Activated CD8-positive, alpha-beta memory T cell treated with anti-CD3 and anti-CD28 coated beads, Interleukin-2, amount 50 U/mL, for 1 hour (primary cell): Measurements from ENCODE around the gene TSSK3.
A peak's percentile ranks its signal among the peaks of the same experiment; 100 is the strongest.

Source experiments
- DNase-seq: peaks from one replicate; pipeline ENCODE4 v3.0.0-alpha.2; 2020; ENCODE audit errors: extremely low read depth

Gene TSSK3

DNA sequence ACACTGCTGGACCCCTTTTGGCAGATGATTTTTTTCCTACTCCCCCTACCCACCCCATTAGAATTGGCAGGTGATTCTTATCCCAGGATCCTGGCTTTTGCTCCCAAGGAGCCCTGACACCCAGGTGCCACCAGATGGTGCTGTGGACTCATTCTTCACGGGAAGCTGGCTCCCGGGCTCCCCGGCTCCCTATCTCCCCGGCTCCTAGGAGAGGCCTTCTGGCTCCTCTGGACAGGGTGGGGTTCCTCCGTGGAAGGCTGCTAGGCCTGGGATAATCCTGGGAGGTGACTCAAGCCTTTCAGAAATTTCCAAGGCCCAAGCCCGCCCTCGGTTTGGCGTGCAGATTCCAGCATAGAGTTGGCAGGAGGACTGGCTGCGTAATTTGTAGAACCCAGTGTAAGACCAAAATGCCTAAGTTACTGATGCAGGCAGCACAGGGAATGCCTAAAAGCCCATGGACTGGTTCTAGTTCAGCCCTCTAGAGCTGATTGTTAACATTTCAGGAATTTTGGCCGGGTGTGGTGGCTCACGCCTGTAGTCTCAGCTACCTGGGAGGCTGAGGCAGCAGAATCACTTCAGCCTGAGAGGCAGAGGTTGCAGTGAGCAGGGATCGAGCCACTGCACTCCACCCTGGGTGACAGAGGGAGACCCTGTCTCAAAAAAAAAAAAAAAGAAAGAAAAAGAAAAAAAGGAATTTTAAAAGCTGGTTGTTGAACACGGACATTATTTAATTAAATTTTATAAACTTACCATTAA lies 38.7 kb downstream of the TSSK3 start:
- no peak for DNase-seq

DNA sequence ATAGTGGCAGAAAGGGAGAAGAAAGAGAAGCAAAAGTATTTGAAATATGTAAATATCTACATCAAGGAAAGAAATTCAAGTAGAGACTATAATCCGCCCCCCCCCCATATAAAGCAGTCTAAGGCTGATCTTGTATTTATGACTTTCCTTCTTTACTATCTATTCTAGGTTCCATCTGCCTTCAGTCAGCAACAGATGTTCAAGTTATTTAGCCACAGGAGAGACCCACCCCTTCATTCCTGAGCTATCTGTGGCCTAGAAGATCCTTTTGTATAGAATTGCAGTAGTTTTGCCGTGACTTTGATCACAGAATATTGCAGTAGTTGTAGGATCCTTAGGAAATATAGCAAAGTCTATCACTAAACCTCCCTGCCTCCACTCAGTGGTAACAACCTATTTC lies 42.6 kb downstream of the TSSK3 start:
- no peak for DNase-seq

- DNase-seq: no peak
Measured at GRCh38 chr1:32405672-32406467, 43.5 kb downstream of the TSSK3 start.

DNA sequence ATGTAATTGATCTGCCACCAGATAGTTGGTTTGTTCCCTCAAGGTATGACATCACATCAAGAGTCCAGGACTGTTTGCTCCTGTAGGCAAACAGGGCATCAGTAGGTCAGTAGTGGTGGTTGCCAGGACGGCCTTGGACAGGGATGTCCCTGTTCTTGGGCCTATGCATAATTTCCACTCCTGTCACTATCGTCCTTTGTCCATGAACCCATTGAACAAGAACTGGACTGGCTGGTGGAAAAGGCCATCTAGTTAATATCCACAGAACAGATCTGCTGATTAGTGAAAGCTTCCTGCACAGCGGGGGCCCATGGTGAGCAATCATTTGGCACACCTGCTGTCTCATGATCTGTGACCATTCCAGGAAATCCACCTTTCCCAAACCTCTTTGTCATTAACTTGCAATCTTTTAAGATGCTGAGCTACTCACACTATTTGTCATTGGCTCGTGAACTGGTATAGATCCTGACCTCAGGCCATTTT lies 44.3 kb downstream of the TSSK3 start:
- no peak for DNase-seq

GRCh38 chr1:32411261-32411660 lies 48.9 kb downstream of the TSSK3 start:
- no peak for DNase-seq

GRCh38 chr1:32413507-32414185 lies 51.3 kb downstream of the TSSK3 start:
- DNase-seq: peak; percentile 62
